ENCODE results near the gene ICE2.
"Not testable (repeated sequence)": the region's sequence is repeated elsewhere in the genome, so short reads cannot be mapped to it uniquely, and the experiment has no call there.

ICE2 gene

GRCh38 chr15:60406513-60407414 lies 72.2 kb downstream of the ICE2 start:
- no peak for DNase-seq (ENCODE audit: low spot score)

GRCh38 chr15:60405399-60405798 lies 73.5 kb downstream of the ICE2 start:
- no peak for DNase-seq (ENCODE audit: low spot score)

- DNase-seq (ENCODE audit: low spot score) = not testable (repeated sequence)
Measured at GRCh38 chr15:60404351-60404750, 74.6 kb downstream of the ICE2 start.

DNA sequence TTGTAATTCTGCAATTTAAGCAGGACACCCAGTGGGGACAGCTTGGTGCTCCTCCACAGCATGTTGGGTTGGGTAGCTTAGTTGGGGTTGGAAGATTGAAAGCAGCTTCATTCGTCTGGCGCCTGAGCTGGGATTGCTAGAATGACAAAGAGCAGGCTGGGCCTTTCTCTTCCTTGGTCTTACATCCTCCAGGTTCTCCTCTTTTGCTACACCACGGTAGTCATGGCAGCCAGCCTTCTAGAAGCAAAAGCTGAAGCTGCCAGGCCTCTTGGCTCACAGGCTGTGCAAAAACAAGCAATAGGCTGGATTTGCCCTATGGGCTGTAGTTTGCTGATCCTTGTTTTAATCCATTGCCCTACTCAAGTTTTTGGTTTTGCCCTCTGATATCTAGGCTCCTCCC lies 78.0 kb downstream of the ICE2 start:
- no peak for DNase-seq (ENCODE audit: low spot score)

- no peak for DNase-seq (ENCODE audit: low spot score)
Measured at GRCh38 chr15:60399931-60400330, 79.0 kb downstream of the ICE2 start.

GRCh38 chr15:60399246-60399915 lies 79.6 kb downstream of the ICE2 start:
- no peak for DNase-seq (ENCODE audit: low spot score)

DNA sequence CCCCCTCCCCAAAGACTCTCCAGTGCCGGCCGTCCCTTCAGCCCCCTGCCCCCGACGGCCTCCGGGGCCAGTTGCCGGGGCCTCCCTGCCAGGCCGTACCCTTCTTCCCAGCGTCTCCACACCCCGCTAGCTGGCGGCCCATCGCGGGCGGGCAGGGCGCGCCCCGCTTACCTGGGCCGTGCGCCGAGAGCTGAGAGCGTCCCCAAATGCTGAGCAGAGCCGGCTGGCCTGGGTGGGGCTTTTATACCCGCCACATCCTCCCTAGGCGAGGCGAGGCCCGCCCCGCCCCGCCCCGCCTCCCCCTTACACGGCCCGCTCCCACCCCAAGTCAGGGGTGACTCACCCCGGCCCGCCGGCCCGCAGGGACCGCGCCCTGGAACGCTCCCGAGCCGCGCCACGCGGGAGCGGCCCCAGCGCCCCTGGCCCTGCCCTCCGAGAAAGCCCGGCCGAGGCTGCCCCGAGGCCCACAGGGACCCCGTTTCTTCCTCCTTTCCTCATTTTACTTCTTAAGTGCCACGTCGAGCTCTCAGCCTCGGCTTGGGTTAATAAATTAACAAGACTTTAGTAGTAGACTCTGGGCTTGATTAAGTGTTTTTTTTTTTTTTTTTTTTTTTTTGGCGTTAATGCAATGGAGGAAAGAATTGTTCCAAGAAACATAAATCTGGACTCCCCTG lies 81.0 kb downstream of the ICE2 start, which contains the start of gene ANXA2:
Gene ANXA2, minus strand, starts transcription at position 215 of the 674 bp plus-strand sequence. CDS start 11,911 bp downstream, outside the sequence.
- peak; percentile 58 for DNase-seq (ENCODE audit: low spot score)

DNA sequence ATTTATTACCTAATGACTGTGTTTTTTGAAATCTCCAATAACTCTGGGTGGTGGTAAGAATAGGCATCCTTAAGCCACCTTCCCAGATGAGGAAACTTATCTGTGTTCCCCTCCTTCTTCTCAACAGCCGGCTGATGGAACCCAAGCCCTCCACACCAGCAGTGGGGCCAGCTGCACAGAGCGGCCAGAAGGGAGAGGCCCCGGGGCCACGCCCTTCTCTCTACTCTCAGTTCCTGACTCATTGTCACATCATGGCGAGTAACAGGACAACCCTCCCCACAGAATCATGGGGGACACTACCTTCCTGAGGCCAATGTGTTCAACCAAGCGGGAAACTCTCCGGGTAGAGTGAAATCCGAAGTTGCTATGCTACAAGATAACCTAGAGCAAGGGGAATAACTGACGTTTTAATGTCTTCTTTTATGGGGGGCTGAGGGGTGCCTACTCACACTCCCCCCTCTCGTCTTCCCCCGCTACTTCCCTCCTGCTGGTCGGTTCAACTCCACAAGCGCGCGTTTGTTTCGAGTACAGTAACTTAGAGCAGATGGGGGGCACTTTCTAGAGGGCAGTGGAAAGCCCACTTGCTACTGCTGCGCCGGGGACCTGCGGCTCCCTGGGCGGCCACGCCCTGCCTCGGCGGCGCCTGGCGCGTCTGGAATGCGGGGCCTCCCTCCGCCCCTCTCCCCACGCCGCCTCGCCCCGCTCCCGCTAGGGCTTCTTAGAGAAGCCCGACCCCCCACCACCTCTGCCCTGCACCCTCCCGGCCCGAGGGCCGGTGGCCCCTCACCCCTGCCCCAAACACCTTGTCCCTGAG lies 81.8 kb downstream of the ICE2 start:
- peak; percentile 15 for DNase-seq (ENCODE audit: low spot score)

GRCh38 chr15:60396560-60396957 lies 82.4 kb downstream of the ICE2 start:
- DNase-seq (ENCODE audit: low spot score) = no peak

GRCh38 chr15:60396100-60396499 lies 82.8 kb downstream of the ICE2 start:
- DNase-seq (ENCODE audit: low spot score) = no peak

- no peak for DNase-seq (ENCODE audit: low spot score)
Measured at GRCh38 chr15:60395276-60396011, 83.5 kb downstream of the ICE2 start.

- no peak for DNase-seq (ENCODE audit: low spot score)
Measured at GRCh38 chr15:60394689-60395097, 84.2 kb downstream of the ICE2 start.

GRCh38 chr15:60392986-60393790 lies 85.8 kb downstream of the ICE2 start:
- no peak for DNase-seq (ENCODE audit: low spot score)

- no peak for DNase-seq (ENCODE audit: low spot score)
Measured at GRCh38 chr15:60392601-60392985, 86.3 kb downstream of the ICE2 start.

DNA sequence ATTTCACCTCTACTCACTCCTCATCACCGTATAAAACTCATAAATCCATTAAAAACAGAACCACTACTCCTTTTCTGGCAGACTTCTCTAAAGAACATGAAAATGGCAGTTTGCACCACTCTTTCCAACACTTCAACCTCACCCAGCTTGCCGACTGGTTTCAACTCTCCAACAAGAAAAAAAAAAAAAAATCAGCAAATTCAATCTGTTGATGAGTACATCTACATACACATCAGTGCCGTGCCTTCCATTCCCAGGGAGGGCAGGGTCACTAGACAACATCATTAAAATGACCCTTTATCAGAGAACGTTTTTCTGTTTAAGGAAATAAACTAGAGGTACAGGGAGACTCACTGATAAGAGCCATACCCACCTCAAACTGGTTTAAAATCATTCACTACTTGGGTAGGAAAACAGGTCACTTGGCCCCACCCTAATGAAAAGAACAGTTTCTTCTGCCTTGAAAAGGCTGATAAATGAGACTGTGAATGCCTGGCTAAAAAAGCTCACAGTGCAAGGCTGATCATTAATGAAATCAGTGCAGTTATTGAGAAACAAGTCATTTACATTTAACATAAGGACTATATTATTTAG lies 87.1 kb downstream of the ICE2 start:
- no peak for DNase-seq (ENCODE audit: low spot score)

DNA sequence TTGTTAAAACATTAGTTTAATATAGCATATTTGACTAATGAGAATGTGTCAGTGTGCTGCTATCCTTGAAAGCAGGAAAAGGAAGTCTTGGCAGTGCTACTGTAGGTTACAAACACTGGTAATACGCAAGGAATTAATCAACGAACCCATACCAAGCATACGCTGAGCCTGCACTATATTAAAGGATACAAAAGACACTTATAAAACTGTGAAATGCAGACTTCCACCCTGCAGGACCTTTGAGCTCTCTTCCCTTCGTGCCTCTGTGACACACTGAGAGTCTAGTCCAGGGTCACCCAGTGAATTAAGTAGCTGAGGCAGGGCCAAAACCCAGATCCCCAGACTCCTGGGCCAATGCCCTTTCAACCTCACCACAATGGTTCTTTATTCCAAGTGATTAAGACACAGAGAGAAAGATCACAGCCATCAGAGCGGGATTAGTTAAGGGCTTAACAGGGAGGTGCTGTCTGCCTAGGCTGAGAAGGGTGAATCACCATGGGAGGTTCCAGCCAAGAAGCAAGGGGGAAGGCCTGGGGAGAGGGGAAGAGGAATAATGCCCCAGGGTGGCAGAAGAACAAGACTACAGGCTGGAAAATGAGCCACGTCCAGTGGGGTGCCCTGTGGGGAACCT lies 88.0 kb downstream of the ICE2 start:
- DNase-seq (ENCODE audit: low spot score) = no peak

- no peak for DNase-seq (ENCODE audit: low spot score)
Measured at GRCh38 chr15:60390231-60390630, 88.7 kb downstream of the ICE2 start.

GRCh38 chr15:60389261-60390077 lies 89.5 kb downstream of the ICE2 start:
- DNase-seq (ENCODE audit: low spot score) = no peak
